A549 (cell line): ENCODE data around the gene ARHGAP25. TPM values are rescaled to one million over a fixed set of nuclear protein-coding genes. Genes with fewer than 3 reads are reported as not detected.

ENCODE experiments used
- ATAC-seq, 2 experiments: fragments of 200-7000 bp in 1 of 2; fragments of >200 bp in 1 of 2; cut with Nextera tagmentation in 1 of 2; cut with Tn5 transposase in 1 of 2; 3 replicates each; pipeline versions ENCODE4 v1.8.0 to v1.9.1; 2018 to 2020; ENCODE audit warnings: mild to moderate bottlenecking in 1 of 2, moderate library complexity in 1 of 2
- CTCF ChIA-PET: fragments of 300-600 bp; sonication (Branson Sonifier 250); formaldehyde crosslinking; extraction: SDS; loops from one replicate; lab custom pipeline; 2021; ENCODE audit warnings: antibody characterized with exemption, inconsistent platforms; lab: Yijun Ruan, JAX
- POLR2A ChIA-PET: fragments of 350-600 bp; formaldehyde crosslinking; extraction: SDS; loops from one replicate; lab custom pipeline; 2021; ENCODE audit warnings: antibody characterized with exemption, inconsistent platforms; lab: Yijun Ruan, JAX
- DNase-seq, 2 experiments: peaks; one replicate each; pipeline versions ENCODE4 v3.0.0 to v3.0.0-alpha.2; 2011 to 2016; ENCODE audit warnings: low read depth in 1 of 2, low spot score in 1 of 2
- FAIRE-seq: peaks from 2 replicates; lab custom pipeline; 2011; peaks lifted over from hg19 to GRCh38; lab: Jason Lieb, UNC
- H3K27ac ChIP-seq, 2 experiments: fragments of >200 bp; sonication (Bioruptor Twin); formaldehyde crosslinking; 3 replicates each; pipeline ENCODE4 v1.5.1; 2016 to 2017
- H3K4me1 ChIP-seq: fragments of >200 bp; sonication (Bioruptor Twin); formaldehyde crosslinking; 3 replicates; pipeline ENCODE4 v1.6.1; 2016
- H3K4me2 ChIP-seq: fragments of >200 bp; sonication (Bioruptor Twin); formaldehyde crosslinking; 3 replicates; pipeline ENCODE4 v1.6.1; 2016
- H3K4me3 ChIP-seq: fragments of >200 bp; sonication (Bioruptor Twin); formaldehyde crosslinking; 3 replicates; pipeline ENCODE4 v1.5.1; 2016
- H3K9me3 ChIP-seq: fragments of >200 bp; sonication (Bioruptor Twin); formaldehyde crosslinking; 3 replicates; pipeline ENCODE4 v1.6.1; 2016
- BHLHE40 ChIP-seq: IDR thresholded peaks from 2 replicates; pipeline ENCODE4 v1.6.1; 2012; ENCODE audit warnings: low read depth, low read length, inconsistent platforms
- CHD4 ChIP-seq: fragments of 200-600 bp; sonication (generic); IDR thresholded peaks from 2 replicates; pipeline ENCODE4 v1.6.1; 2016; ENCODE audit warnings: antibody characterized with exemption, mild to moderate bottlenecking, borderline replicate concordance
- EHMT2 ChIP-seq: fragments of 200-600 bp; sonication (generic); IDR thresholded peaks from 2 replicates; pipeline ENCODE4 v1.6.1; 2016; ENCODE audit warnings: antibody characterized with exemption, low read depth, mild to moderate bottlenecking, moderate library complexity
- ELK1 ChIP-seq: fragments of 150-350 bp; IDR thresholded peaks from 2 replicates; pipeline ENCODE4 v1.6.1; 2014; ENCODE audit warnings: low read depth, mild to moderate bottlenecking, low read length
- FOSL2 ChIP-seq, 2 experiments: fragments of 450-650 bp in 1 of 2; fragments of >200 bp in 1 of 2; sonication (Bioruptor Twin) in 1 of 2; formaldehyde crosslinking; IDR thresholded peaks; 2 replicates each; pipeline versions ENCODE4 v1.5.0 to v1.6.1; 2016 to 2020; ENCODE audit warnings: mild to moderate bottlenecking in 1 of 2, moderate library complexity in 1 of 2
- HOXA7 ChIP-seq: fragments of 250-450 bp; sonication (Bioruptor Pico); IDR thresholded peaks from 2 replicates; pipeline ENCODE4 v1.5.0; 2020; ENCODE audit warnings: mild to moderate bottlenecking, moderate library complexity
- HOXB13 ChIP-seq: fragments of 250-450 bp; sonication (Bioruptor Pico); IDR thresholded peaks from 2 replicates; pipeline ENCODE4 v1.5.0; 2020; ENCODE audit warnings: low read depth, mild to moderate bottlenecking, moderate library complexity
- KDM1A ChIP-seq: fragments of 200-600 bp; sonication (generic); IDR thresholded peaks from 2 replicates; pipeline ENCODE4 v1.6.1; 2016; ENCODE audit warnings: low read depth, mild to moderate bottlenecking
- NPAS2 ChIP-seq: fragments of 250-450 bp; sonication (Bioruptor Pico); IDR thresholded peaks from 2 replicates; pipeline ENCODE4 v1.8.0; 2022; ENCODE audit warnings: mild to moderate bottlenecking, moderate library complexity, borderline replicate concordance
- PHF8 ChIP-seq: fragments of 200-600 bp; sonication (generic); IDR thresholded peaks from 2 replicates; pipeline ENCODE4 v1.6.1; 2016; ENCODE audit warnings: low read depth, mild to moderate bottlenecking, antibody characterized with exemption, moderate library complexity, borderline replicate concordance
- RARB ChIP-seq: fragments of 250-450 bp; sonication (Bioruptor Pico); IDR thresholded peaks from 2 replicates; pipeline ENCODE4 v1.8.0; 2021; ENCODE audit warnings: mild to moderate bottlenecking, moderate library complexity
- RCOR1 ChIP-seq: fragments of 150-350 bp; IDR thresholded peaks from 2 replicates; pipeline ENCODE4 v1.6.1; 2014; ENCODE audit warnings: antibody characterized with exemption, low read length, low read depth
- RFX5 ChIP-seq: fragments of 450-650 bp; IDR thresholded peaks from 2 replicates; pipeline ENCODE4 v1.7.1; 2014; ENCODE audit warnings: antibody characterized with exemption, mild to moderate bottlenecking, moderate library complexity
- RNF2 ChIP-seq: fragments of 200-600 bp; sonication (generic); IDR thresholded peaks from 2 replicates; pipeline ENCODE4 v1.6.1; 2016; ENCODE audit warnings: low read depth, mild to moderate bottlenecking, antibody characterized with exemption, moderate library complexity, borderline replicate concordance
- ZC3H11A ChIP-seq: fragments of 450-650 bp; IDR thresholded peaks from 2 replicates; pipeline ENCODE4 v1.6.1; 2014; ENCODE audit warnings: antibody characterized with exemption, mild to moderate bottlenecking
- ZFP36 ChIP-seq: fragments of 450-650 bp; IDR thresholded peaks from 2 replicates; pipeline ENCODE4 v1.6.1; 2014; ENCODE audit warnings: borderline replicate concordance; ENCODE audit not compliant: partially characterized antibody
- WGBS: methylation state at CpG from one replicate; pipeline ENCODE4 v1.1.6; 2017; ENCODE audit errors: missing lambda C conversion rate; 5-methylcytosine and 5-hydroxymethylcytosine counted together
- polyA plus RNA-seq, 4 experiments: library from polyadenylated mRNA; depleted of rRNA in 3 of 4; stranded (reverse); fragments of >200 nt; fragmentation: RNase III in 1 of 4; extraction: RNeasy Plus Mini Kit Qiagen cat#74134 plus additional on column Dnase treatment in 1 of 4; gene quantifications; 2 replicates in 3 of 4; 3 replicates in 1 of 4; pipeline ENCODE4 v1.2.3, GENCODE V29; 2011 to 2017
- TF ChIP-seq, protein P1 (sequence below): fragments of 250-450 bp; sonication (Bioruptor Pico); IDR thresholded peaks from 2 replicates; pipeline ENCODE4 v1.5.0; 2020; ENCODE audit warnings: low read depth, mild to moderate bottlenecking, moderate library complexity
- TF ChIP-seq, protein P2 (sequence below): fragments of 250-450 bp; sonication (Bioruptor Pico); IDR thresholded peaks from 2 replicates; pipeline ENCODE4 v1.5.0; 2021; ENCODE audit warnings: mild to moderate bottlenecking, moderate library complexity, borderline replicate concordance

ARHGAP25 gene
- polyA plus RNA-seq, 2 of the 4 experiments (the other 2 are of a cell fraction) = 0.50 to 2.4 TPM

- CTCF ChIA-PET = interaction anchor here (0.8 to 4.0 kb wide), 8 partner anchors 11 to 371 kb away, joined by 3 to 19 read pairs (median 8); no protein-coding TSS in a partner anchor
- no peak overlapping the region for H3K27ac ChIP-seq
- DNase-seq = no peak
- no peak overlapping the region for H3K4me3 ChIP-seq
- no peak overlapping the region for H3K4me2 ChIP-seq
- H3K4me1 ChIP-seq = peaks cover 12% of the 10 kb centered on the region; the same call in 2 of the 3 replicates
- POLR2A ChIA-PET = no interaction called here
- 91% methylated on average over 6 of the region's 6 CpGs for WGBS
- TF ChIP-seq KDM1A (no peak), FOSL2 (IDR thresholded peaks at IDR 0.05) (no peak), FOSL2 (CRISPR knock-in tag; IDR thresholded peaks at IDR 0.05) (no peak), BHLHE40 (no peak), HOXB13 (CRISPR knock-in tag) (no peak), RFX5 (no peak), RARB (CRISPR knock-in tag) (no peak), HOXA7 (CRISPR knock-in tag) (no peak), RCOR1 (no peak), RNF2 (no peak), ELK1 (no peak), NPAS2 (CRISPR knock-in tag) (no peak), ZFP36 (no peak), PHF8 (no peak), CHD4 (no peak), EHMT2 (no peak)
- TF ChIP-seq, protein P1, sequence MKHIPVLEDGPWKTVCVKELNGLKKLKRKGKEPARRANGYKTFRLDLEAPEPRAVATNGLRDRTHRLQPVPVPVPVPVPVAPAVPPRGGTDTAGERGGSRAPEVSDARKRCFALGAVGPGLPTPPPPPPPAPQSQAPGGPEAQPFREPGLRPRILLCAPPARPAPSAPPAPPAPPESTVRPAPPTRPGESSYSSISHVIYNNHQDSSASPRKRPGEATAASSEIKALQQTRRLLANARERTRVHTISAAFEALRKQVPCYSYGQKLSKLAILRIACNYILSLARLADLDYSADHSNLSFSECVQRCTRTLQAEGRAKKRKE (CRISPR knock-in tag) = no peak
- TF ChIP-seq, all 56 proteins: peak for 0
- ATAC-seq (no peak), FAIRE-seq (no peak)
- H3K9me3 ChIP-seq = no peaks in the 10 kb centered on the region
Measured at GRCh38 chr2:68834737-68835376, 100.2 kb downstream of the ARHGAP25 start.

GRCh38 chr2:68835621-68836020, 101.0 kb downstream of the ARHGAP25 start:
- ATAC-seq (no peak), FAIRE-seq (no peak), DNase-seq (no peak)
- ChIA-PET CTCF (interaction anchor here (0.6 to 4.0 kb wide), 13 partner anchors 10 to 572 kb away, joined by 3 to 19 read pairs (median 4); no protein-coding TSS in a partner anchor), POLR2A (no interaction called here)
- Histone ChIP-seq H3K27ac (no peak overlapping the region), H3K4me2 (no peak overlapping the region), H3K4me3 (no peak overlapping the region), H3K4me1 (peaks cover 12% of the 10 kb centered on the region; the same call in 2 of the 3 replicates), H3K9me3 (no peaks in the 10 kb centered on the region)
- WGBS = 77% methylated on average over 1 of the region's 1 CpG
- TF ChIP-seq, protein P2, sequence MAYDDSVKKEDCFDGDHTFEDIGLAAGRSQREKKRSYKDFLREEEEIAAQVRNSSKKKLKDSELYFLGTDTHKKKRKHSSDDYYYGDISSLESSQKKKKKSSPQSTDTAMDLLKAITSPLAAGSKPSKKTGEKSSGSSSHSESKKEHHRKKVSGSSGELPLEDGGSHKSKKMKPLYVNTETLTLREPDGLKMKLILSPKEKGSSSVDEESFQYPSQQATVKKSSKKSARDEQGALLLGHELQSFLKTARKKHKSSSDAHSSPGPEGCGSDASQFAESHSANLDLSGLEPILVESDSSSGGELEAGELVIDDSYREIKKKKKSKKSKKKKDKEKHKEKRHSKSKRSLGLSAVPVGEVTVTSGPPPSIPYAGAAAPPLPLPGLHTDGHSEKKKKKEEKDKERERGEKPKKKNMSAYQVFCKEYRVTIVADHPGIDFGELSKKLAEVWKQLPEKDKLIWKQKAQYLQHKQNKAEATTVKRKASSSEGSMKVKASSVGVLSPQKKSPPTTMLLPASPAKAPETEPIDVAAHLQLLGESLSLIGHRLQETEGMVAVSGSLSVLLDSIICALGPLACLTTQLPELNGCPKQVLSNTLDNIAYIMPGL (CRISPR knock-in tag) = no peak
- no peak for TF ChIP-seq ZC3H11A
